K562 (cell line): ENCODE measurements around the gene TBC1D26. TPM values are rescaled to one million over a fixed set of nuclear protein-coding genes. Genes with fewer than 3 reads are reported as not detected.
"Not testable (repeated sequence)": the region's sequence is repeated elsewhere in the genome, so short reads cannot be mapped to it uniquely, and the experiment has no call there.

Experiments
- ATAC-seq: fragments of 200-7000 bp; cut with Tn5 transposase; 3 replicates; pipeline ENCODE4 v1.9.1; 2020; ENCODE audit warnings: moderate library complexity
- BruUV-seq: library from RNA; stranded (reverse); fragments of 400-500 nt; replicated peaks from 2 replicates; lab custom pipeline; 2021; lab: Mats Ljungman, UMichigan
- CTCF ChIA-PET: fragments of 300-600 bp; formaldehyde crosslinking; extraction: SDS; loops from one replicate; lab custom pipeline; 2021; ENCODE audit warnings: low intra/inter-chr PET ratio; lab: Yijun Ruan, JAX
- POLR2A ChIA-PET: fragments of 300-600, 350-650 bp; sonication (Branson Sonifier 250); formaldehyde crosslinking; extraction: SDS; loops from one replicate; lab custom pipeline; 2021; ENCODE audit warnings: antibody characterized with exemption, inconsistent platforms; lab: Yijun Ruan, JAX
- DNase-seq, 4 experiments: peaks; one replicate each; pipeline versions ENCODE4 v3.0.0 to v3.0.0-alpha.2; 2011 to 2018; ENCODE audit warnings: low spot score in 3 of 4, mixed read lengths in 3 of 4; ENCODE audit errors: extremely low read depth in 1 of 4
- FAIRE-seq: peaks from 2 replicates; lab custom pipeline; 2011; peaks lifted over from hg19 to GRCh38; lab: Jason Lieb, UNC
- H2AFZ ChIP-seq: 2 replicates; pipeline ENCODE4 v1.6.0; 2011; ENCODE audit warnings: low read depth, low read length, control low read depth, inconsistent platforms
- H3K27ac ChIP-seq: fragments of 200-600 bp; 3 replicates; pipeline ENCODE4 v1.8.0; 2011; ENCODE audit warnings: low read depth, mild to moderate bottlenecking, control low read depth, inconsistent platforms, low read length, moderate library complexity, mixed read lengths; ENCODE audit errors: extremely low read depth
- H3K27me3 ChIP-seq, 2 experiments: fragments of 300-600 bp in 1 of 2; 2 replicates in 1 of 2; 3 replicates in 1 of 2; pipeline versions ENCODE4 v1.6.0 to v1.8.0; 2011; ENCODE audit warnings: inconsistent platforms in 2 of 2, low read length in 2 of 2, mild to moderate bottlenecking in 1 of 2, mixed read lengths in 1 of 2, moderate library complexity in 1 of 2; ENCODE audit not compliant: control insufficient read depth in 2 of 2, insufficient read depth in 2 of 2
- H3K36me3 ChIP-seq: fragments of 300-600 bp; 3 replicates; pipeline ENCODE4 v1.8.0; 2011; ENCODE audit warnings: mild to moderate bottlenecking, low read length, inconsistent platforms; ENCODE audit not compliant: control insufficient read depth, insufficient read depth
- H3K4me1 ChIP-seq, 2 experiments: fragments of 200-600 bp in 1 of 2; replicated peaks in 1 of 2; 2 replicates in 1 of 2; 3 replicates in 1 of 2; pipeline versions ENCODE4 v1.5.1 to v1.8.0; 2011; ENCODE audit warnings: inconsistent platforms in 2 of 2, low read length in 2 of 2, mild to moderate bottlenecking in 1 of 2, mixed read lengths in 1 of 2, moderate library complexity in 1 of 2; ENCODE audit not compliant: control insufficient read depth in 2 of 2, insufficient read depth in 2 of 2
- H3K4me2 ChIP-seq: 2 replicates; pipeline ENCODE4 v1.6.1; 2011; ENCODE audit warnings: low read length, control low read depth, inconsistent platforms, mixed read lengths; ENCODE audit not compliant: insufficient read depth
- H3K4me3 ChIP-seq: fragments of 200-600 bp; sonication (generic), shearing (Covaris generic); 2 replicates; pipeline ENCODE4 v1.5.1; 2016; ENCODE audit warnings: control low read depth, inconsistent platforms
- H3K79me2 ChIP-seq: fragments of 200-600 bp; 3 replicates; pipeline ENCODE4 v1.8.0; 2011; ENCODE audit warnings: low read length, inconsistent platforms; ENCODE audit not compliant: control insufficient read depth, insufficient read depth
- H3K9ac ChIP-seq, 2 experiments: 2 replicates each; pipeline versions ENCODE4 v1.6.0 to v1.6.1; 2011; ENCODE audit warnings: low read depth in 2 of 2, low read length in 2 of 2, control low read depth in 1 of 2, inconsistent platforms in 1 of 2, mild to moderate bottlenecking in 1 of 2, mixed read lengths in 1 of 2; ENCODE audit not compliant: insufficient read depth in 1 of 2
- H3K9me1 ChIP-seq: one replicate; pipeline ENCODE4 v1.6.0; 2011; ENCODE audit warnings: inconsistent platforms, mild to moderate bottlenecking, low read length, moderate library complexity; ENCODE audit not compliant: control insufficient read depth, insufficient read depth
- H3K9me3 ChIP-seq: replicated peaks from 2 replicates; pipeline ENCODE4 v1.5.1; 2011; ENCODE audit warnings: low read depth, low read length, inconsistent platforms; ENCODE audit not compliant: control insufficient read depth, insufficient read depth
- H4K20me1 ChIP-seq: replicated peaks from 2 replicates; pipeline ENCODE4 v1.6.1; 2011; ENCODE audit warnings: low read length, inconsistent platforms, mixed read lengths; ENCODE audit not compliant: control insufficient read depth, insufficient read depth
- CREM ChIP-seq: IDR thresholded peaks from 2 replicates; pipeline ENCODE4 v1.6.1; 2014; ENCODE audit warnings: antibody characterized with exemption, low read depth
- EP400 ChIP-seq: fragments of 450-650 bp; IDR thresholded peaks from 2 replicates; pipeline ENCODE4 v1.6.1; 2017; ENCODE audit warnings: antibody characterized with exemption, mild to moderate bottlenecking, moderate library complexity
- GABPB1 ChIP-seq: sonication (generic); formaldehyde crosslinking; IDR thresholded peaks from 2 replicates; pipeline ENCODE4 v1.8.0; 2022; ENCODE audit warnings: mild to moderate bottlenecking, missing genetic modification reagents
- HDAC1 ChIP-seq, 2 experiments: fragments of 450-650 bp; IDR thresholded peaks; 2 replicates each; pipeline ENCODE4 v1.6.1; 2016 to 2017; ENCODE audit warnings: inconsistent platforms in 1 of 2, mild to moderate bottlenecking in 1 of 2, moderate library complexity in 1 of 2
- L3MBTL2 ChIP-seq: fragments of 450-650 bp; IDR thresholded peaks from 2 replicates; pipeline ENCODE4 v1.6.1; 2016; ENCODE audit warnings: mild to moderate bottlenecking, moderate library complexity
- MNT ChIP-seq, 2 experiments: fragments of 450-650 bp; conservative IDR thresholded peaks; 2 replicates each; pipeline ENCODE4 v1.6.1; 2017; ENCODE audit warnings: mild to moderate bottlenecking in 2 of 2, moderate library complexity in 2 of 2
- MYC ChIP-seq, 2 experiments: fragments of 250-450 bp in 1 of 2; sonication (Bioruptor Pico) in 1 of 2; IDR thresholded peaks; 2 replicates each; pipeline versions ENCODE4 v1.5.1 to v1.6.1; 2012 to 2021; ENCODE audit warnings: low read depth in 2 of 2, borderline replicate concordance in 1 of 2, improper control_type of control experiment in 1 of 2, low read length in 1 of 2, mild to moderate bottlenecking in 1 of 2, moderate library complexity in 1 of 2
- NFIC ChIP-seq: fragments of 450-650 bp; IDR thresholded peaks from 2 replicates; pipeline ENCODE4 v1.6.1; 2017; ENCODE audit warnings: mild to moderate bottlenecking, inconsistent platforms
- RBFOX2 ChIP-seq: fragments of 200-400 bp; formaldehyde crosslinking; IDR thresholded peaks from 2 replicates; pipeline ENCODE4 v1.6.1; 2017; ENCODE audit warnings: low read depth, mild to moderate bottlenecking, low read length, moderate library complexity
- SAFB ChIP-seq: fragments of 200-400 bp; formaldehyde crosslinking; IDR thresholded peaks from 2 replicates; pipeline ENCODE4 v1.6.1; 2017; ENCODE audit warnings: low read depth, low read length, borderline replicate concordance
- SUPT5H ChIP-seq: fragments of 450-650 bp; IDR thresholded peaks from 2 replicates; pipeline ENCODE4 v1.6.1; 2016
- ZNF143 ChIP-seq: sonication (generic); formaldehyde crosslinking; IDR thresholded peaks from 2 replicates; pipeline ENCODE4 v1.9.0; 2022; ENCODE audit warnings: mild to moderate bottlenecking, missing genetic modification reagents
- WGBS: fragments of 100-300 bp; shearing (Covaris generic); methylation state at CpG from one replicate; pipeline ENCODE4 v1.1.6; 2016; ENCODE audit warnings: low coverage, mixed read lengths; ENCODE audit not compliant: insufficient coverage; ENCODE audit errors: missing lambda C conversion rate; 5-methylcytosine and 5-hydroxymethylcytosine counted together
- in situ Hi-C: fragments of 300-500 bp; cut with MboI; formaldehyde crosslinking; loops from 4 replicates; pipeline ENCODE4 v1.15.0; 2018; ENCODE audit warnings: inconsistent platforms, mixed read lengths
- intact Hi-C: fragments of 100-400 bp; cut with micrococcal nuclease; formaldehyde crosslinking; loops from 2 replicates; pipeline ENCODE4 v1.14.2; 2022
- polyA plus RNA-seq, 8 experiments: library from polyadenylated mRNA; depleted of rRNA in 4 of 8; stranded (reverse) in 5 of 8; unstranded in 3 of 8; fragments of >200 nt; fragmentation: Nextera tagmentation in 2 of 8; fragmentation: Illumina TruSeq in 1 of 8; extraction: Ambion mirVana in 2 of 8; extraction: Trizol in 1 of 8; gene quantifications; 2 replicates each; pipeline versions ENCODE4 v1.2.1 to v1.2.3, GENCODE V29; 2011 to 2014; ENCODE audit warnings: inconsistent platforms in 1 of 8, missing spikeins in 1 of 8
- total RNA-seq, 7 experiments: library from RNA; depleted of rRNA in 6 of 7; stranded (reverse); fragments of >200 nt in 6 of 7; fragmentation: Illumina TruSeq in 2 of 7; extraction: Trizol in 2 of 7; gene quantifications; 2 replicates each; pipeline versions ENCODE4 v1.2.1 to v1.2.3, GENCODE V29; 2011 to 2021; ENCODE audit warnings: low replicate concordance in 1 of 7
- TF ChIP-seq, protein P1 (sequence below): fragments of 200-800 bp; sonication (Bioruptor generic); IDR thresholded peaks from 2 replicates; pipeline ENCODE4 v1.6.1; 2017; ENCODE audit warnings: missing genetic modification characterization, missing compliant biosample characterization
- TF ChIP-seq, protein P2 (sequence below), 3 experiments: IDR thresholded peaks in 2 of 3; conservative IDR thresholded peaks in 1 of 3; 2 replicates each; pipeline ENCODE4 v1.5.1; 2011 to 2012; ENCODE audit warnings: low read length in 3 of 3, mild to moderate bottlenecking in 3 of 3, control low read depth in 2 of 3, improper control_type of control experiment in 1 of 3, inconsistent platforms in 1 of 3, low read depth in 1 of 3, mixed read lengths in 1 of 3, moderate library complexity in 1 of 3; ENCODE audit not compliant: insufficient read depth in 2 of 3

TBC1D26 gene
- total and polyA plus RNA-seq, 9 of the 15 experiments (the other 6 are each of a cell fraction or from before 2014, with no cell fraction given): 0.08 TPM; not detected in 8

DNA sequence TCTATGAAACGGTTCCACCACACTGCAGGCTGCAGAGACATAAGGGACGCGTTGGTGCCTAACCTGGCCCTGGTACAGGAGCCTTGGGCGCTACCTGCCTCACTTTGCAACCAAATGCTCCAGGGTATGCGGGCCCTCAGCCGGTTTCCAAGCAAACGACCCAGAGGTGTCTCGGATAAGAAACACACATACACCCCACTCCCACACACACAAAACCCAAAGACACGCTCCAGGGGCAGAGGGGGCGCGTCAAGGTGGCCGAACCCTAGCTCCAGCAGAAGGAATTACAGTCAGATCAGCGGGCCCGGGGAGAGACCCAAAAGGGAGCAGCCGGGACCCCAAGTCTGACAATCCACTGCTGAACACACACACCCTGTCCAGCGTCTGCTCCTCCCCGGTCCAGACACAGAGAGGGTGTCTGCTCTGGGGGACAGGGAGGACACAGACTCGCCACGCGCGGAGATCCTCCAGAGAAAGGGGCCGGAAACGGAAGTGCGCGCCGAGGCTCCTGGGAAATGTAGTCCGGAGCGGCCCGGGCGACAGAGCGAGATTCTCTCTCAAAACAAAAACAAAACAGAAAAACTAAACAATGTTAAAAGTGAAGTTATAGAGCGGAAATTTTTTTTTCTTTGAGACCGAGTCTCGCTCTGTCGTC is 48.1 kb upstream of the TBC1D26 start, which contains the start of gene TRIM16:
TRIM16 (minus strand) TSS at position 488 of the 655 bp plus-strand sequence. CDS start 32,702 bp downstream, outside the sequence.
- peak; percentile 46 to 78 (median 53) for DNase-seq
- peak within 1 kb of the TSS; percentile 67 to 87 for H3K9ac ChIP-seq
- H3K36me3 ChIP-seq; CTCF ChIA-PET; in situ Hi-C loops; H3K27me3 ChIP-seq; H3K4me1 ChIP-seq; H4K20me1 ChIP-seq; H3K9me1 ChIP-seq; H3K79me2 ChIP-seq; H3K9me3 ChIP-seq; POLR2A ChIA-PET; intact Hi-C loops; TF ChIP-seq MYC (CRISPR knock-in tag; IDR thresholded peaks at IDR 0.05; ENCODE audit: borderline replicate concordance, low read depth): not testable (repeated sequence)
- H2AFZ ChIP-seq: peak within 1 kb of the TSS; percentile 94
- TSS peak; percentile 85 for BruUV-seq
- ATAC-seq: peak; percentile 98
- H3K4me3 ChIP-seq: peak within 1 kb of the TSS; percentile 55
- WGBS: 1% methylated on average over 11 of the region's 35 CpGs
- peak; percentile 83 for FAIRE-seq
- H3K4me2 ChIP-seq: peak within 1 kb of the TSS; percentile 84
- peak within 1 kb of the TSS; percentile 60 for H3K27ac ChIP-seq
- TF ChIP-seq L3MBTL2 (0 out of 2 replicates have a peak, but pooled peaks have one; percentile 19), GABPB1 (CRISPR knock-in tag) (peak; percentile 96), MYC (IDR thresholded peaks at IDR 0.05; ENCODE audit: low read depth, low read length) (peak; percentile 29; the same call in 1 of the 2 replicates), NFIC (peak; percentile 21; the same call in 1 of the 2 replicates), HDAC1 (IDR thresholded peaks at IDR 0.05) (peak in 1 of 2 experiments; percentile 68; a peak in 2 of 4 replicates), EP400 (peak; percentile 66; the same call in 1 of the 2 replicates), CREM (0 out of 2 replicates have a peak, but pooled peaks have one; percentile 5), RBFOX2 (peak; percentile 68), SAFB (peak; percentile 62; the same call in 1 of the 2 replicates), ZNF143 (peak; percentile 83), MNT (conservative IDR thresholded peaks at IDR 0.05) (peak; percentile 55 to 75; a peak in 3 of 4 replicates), SUPT5H (peak; percentile 65)
- TF ChIP-seq, protein P1, sequence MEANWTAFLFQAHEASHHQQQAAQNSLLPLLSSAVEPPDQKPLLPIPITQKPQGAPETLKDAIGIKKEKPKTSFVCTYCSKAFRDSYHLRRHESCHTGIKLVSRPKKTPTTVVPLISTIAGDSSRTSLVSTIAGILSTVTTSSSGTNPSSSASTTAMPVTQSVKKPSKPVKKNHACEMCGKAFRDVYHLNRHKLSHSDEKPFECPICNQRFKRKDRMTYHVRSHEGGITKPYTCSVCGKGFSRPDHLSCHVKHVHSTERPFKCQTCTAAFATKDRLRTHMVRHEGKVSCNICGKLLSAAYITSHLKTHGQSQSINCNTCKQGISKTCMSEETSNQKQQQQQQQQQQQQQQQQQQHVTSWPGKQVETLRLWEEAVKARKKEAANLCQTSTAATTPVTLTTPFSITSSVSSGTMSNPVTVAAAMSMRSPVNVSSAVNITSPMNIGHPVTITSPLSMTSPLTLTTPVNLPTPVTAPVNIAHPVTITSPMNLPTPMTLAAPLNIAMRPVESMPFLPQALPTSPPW: peak; percentile 43
- TF ChIP-seq, protein P2, sequence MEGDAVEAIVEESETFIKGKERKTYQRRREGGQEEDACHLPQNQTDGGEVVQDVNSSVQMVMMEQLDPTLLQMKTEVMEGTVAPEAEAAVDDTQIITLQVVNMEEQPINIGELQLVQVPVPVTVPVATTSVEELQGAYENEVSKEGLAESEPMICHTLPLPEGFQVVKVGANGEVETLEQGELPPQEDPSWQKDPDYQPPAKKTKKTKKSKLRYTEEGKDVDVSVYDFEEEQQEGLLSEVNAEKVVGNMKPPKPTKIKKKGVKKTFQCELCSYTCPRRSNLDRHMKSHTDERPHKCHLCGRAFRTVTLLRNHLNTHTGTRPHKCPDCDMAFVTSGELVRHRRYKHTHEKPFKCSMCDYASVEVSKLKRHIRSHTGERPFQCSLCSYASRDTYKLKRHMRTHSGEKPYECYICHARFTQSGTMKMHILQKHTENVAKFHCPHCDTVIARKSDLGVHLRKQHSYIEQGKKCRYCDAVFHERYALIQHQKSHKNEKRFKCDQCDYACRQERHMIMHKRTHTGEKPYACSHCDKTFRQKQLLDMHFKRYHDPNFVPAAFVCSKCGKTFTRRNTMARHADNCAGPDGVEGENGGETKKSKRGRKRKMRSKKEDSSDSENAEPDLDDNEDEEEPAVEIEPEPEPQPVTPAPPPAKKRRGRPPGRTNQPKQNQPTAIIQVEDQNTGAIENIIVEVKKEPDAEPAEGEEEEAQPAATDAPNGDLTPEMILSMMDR (IDR thresholded peaks at IDR 0.05 in 2 of 3, conservative IDR thresholded peaks at IDR 0.05 in 1 of 3; ENCODE audit: insufficient read depth in 2 of 3, low read depth in 1 of 3, low read length in 3 of 3): 0 out of 6 replicates have a peak, but pooled peaks of 2 of the 3 experiments have one; percentile 2 to 23
